Spleen (tissue), 7 donors: ENCODE results near the gene DEAF1.

Source experiments
- POLR2A ChIP-seq, 3 donors: fragments of 450-650 bp; IDR thresholded peaks; one replicate each; pipeline ENCODE4 v1.5.1; 2017; ENCODE audit warnings: antibody characterized with exemption in 3 of 3, mild to moderate bottlenecking in 1 of 3
- POLR2AphosphoS5 ChIP-seq, 3 donors: sonication (generic); formaldehyde crosslinking; IDR thresholded peaks; one replicate each; pipeline ENCODE4 v1.5.1; 2017; ENCODE audit warnings: antibody characterized with exemption in 3 of 3
- TF ChIP-seq, protein P1 (sequence below), 11 experiments: fragments of 200-600 bp in 7 of 11; fragments of 450-650 bp in 4 of 11; sonication (generic) in 4 of 11; IDR thresholded peaks in 8 of 11; conservative IDR thresholded peaks in 3 of 11; 1 replicate in 7 of 11; 2 replicates in 4 of 11; pipeline versions ENCODE4 v1.4.0 to v1.8.0; 2016 to 2021; ENCODE audit warnings: antibody characterized with exemption in 11 of 11, inconsistent platforms in 4 of 11, mild to moderate bottlenecking in 1 of 11
- donor health status: DM: no; HTN: no; CAD: no; lungs with moderate emphysema.
- donor health status: DM: no; HTN: no; CAD: no.
- donor health status: DM: no; HTN: no; CAD: no.

DNA sequence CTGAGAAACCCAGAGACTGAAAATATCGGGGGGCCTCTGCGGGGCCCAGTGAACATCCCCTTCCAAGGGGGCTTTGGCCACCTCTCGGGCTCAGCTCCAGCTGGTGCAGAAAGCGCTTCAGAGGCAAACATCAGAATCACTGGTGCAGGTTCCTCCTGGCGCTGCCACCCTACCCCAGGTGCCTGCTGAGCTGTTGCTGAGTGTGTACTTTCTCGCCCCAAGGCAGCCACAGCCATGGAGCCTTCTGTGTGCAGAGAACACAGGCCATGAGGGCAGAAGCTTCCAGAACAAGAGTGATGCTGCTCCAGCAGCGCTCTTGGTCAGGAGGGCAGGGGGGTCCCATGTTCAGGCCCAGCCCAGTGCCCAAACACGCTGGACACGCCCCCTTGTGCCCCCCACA lies 51.7 kb downstream of the DEAF1 start:
- TF ChIP-seq, protein P1, sequence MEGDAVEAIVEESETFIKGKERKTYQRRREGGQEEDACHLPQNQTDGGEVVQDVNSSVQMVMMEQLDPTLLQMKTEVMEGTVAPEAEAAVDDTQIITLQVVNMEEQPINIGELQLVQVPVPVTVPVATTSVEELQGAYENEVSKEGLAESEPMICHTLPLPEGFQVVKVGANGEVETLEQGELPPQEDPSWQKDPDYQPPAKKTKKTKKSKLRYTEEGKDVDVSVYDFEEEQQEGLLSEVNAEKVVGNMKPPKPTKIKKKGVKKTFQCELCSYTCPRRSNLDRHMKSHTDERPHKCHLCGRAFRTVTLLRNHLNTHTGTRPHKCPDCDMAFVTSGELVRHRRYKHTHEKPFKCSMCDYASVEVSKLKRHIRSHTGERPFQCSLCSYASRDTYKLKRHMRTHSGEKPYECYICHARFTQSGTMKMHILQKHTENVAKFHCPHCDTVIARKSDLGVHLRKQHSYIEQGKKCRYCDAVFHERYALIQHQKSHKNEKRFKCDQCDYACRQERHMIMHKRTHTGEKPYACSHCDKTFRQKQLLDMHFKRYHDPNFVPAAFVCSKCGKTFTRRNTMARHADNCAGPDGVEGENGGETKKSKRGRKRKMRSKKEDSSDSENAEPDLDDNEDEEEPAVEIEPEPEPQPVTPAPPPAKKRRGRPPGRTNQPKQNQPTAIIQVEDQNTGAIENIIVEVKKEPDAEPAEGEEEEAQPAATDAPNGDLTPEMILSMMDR (IDR thresholded peaks at IDR 0.05 in 8 of 11, conservative IDR thresholded peaks at IDR 0.05 in 3 of 11) = no peak
- TF ChIP-seq POLR2AphosphoS5 (IDR thresholded peaks at IDR 0.05) = no peak
- TF ChIP-seq POLR2A (IDR thresholded peaks at IDR 0.05) = no peak
